Mesothelial cell of epicardium (in vitro differentiated cells): Measurements from ENCODE around the gene DPP6. TPM values are rescaled to one million over a fixed set of nuclear protein-coding genes. Genes with fewer than 3 reads are reported as not detected.

Source experiments
- DNase-seq, 2 experiments: peaks; one replicate each; pipeline ENCODE4 v3.0.0; 2021; ENCODE audit warnings: low spot score in 2 of 2; ENCODE audit not compliant: unreplicated experiment in 2 of 2
- H3K27ac Mint-ChIP-seq: 2 replicates; pipeline ENCODE4 v1.8.0; 2021; ENCODE audit warnings: mixed read lengths
- H3K27me3 Mint-ChIP-seq: 2 replicates; pipeline ENCODE4 v1.8.0; 2021; ENCODE audit warnings: low read depth, mixed read lengths
- H3K36me3 Mint-ChIP-seq: 2 replicates; pipeline ENCODE4 v1.8.0; 2021; ENCODE audit warnings: mixed read lengths
- H3K4me1 Mint-ChIP-seq: 2 replicates; pipeline ENCODE4 v1.8.0; 2021; ENCODE audit warnings: mixed read lengths
- H3K4me3 Mint-ChIP-seq: 2 replicates; pipeline ENCODE4 v1.8.0; 2021; ENCODE audit warnings: mild to moderate bottlenecking, moderate library complexity, mixed read lengths
- H3K9me3 Mint-ChIP-seq: 2 replicates; pipeline ENCODE4 v1.8.0; 2021; ENCODE audit warnings: mixed read lengths
- total RNA-seq: library from RNA; stranded (reverse); gene quantifications from 3 replicates; pipeline ENCODE4 v1.2.1, GENCODE V29; 2021
- TF ChIP-seq, protein P1 (sequence below): fragments of 200-600 bp; sonication (generic); IDR thresholded peaks from one replicate; pipeline ENCODE4 v1.5.0; 2021; ENCODE audit warnings: antibody characterized with exemption; ENCODE audit not compliant: unreplicated experiment

The DPP6 gene
- total RNA-seq, 1 donor from 2014 or later: 0.09 TPM

DNA sequence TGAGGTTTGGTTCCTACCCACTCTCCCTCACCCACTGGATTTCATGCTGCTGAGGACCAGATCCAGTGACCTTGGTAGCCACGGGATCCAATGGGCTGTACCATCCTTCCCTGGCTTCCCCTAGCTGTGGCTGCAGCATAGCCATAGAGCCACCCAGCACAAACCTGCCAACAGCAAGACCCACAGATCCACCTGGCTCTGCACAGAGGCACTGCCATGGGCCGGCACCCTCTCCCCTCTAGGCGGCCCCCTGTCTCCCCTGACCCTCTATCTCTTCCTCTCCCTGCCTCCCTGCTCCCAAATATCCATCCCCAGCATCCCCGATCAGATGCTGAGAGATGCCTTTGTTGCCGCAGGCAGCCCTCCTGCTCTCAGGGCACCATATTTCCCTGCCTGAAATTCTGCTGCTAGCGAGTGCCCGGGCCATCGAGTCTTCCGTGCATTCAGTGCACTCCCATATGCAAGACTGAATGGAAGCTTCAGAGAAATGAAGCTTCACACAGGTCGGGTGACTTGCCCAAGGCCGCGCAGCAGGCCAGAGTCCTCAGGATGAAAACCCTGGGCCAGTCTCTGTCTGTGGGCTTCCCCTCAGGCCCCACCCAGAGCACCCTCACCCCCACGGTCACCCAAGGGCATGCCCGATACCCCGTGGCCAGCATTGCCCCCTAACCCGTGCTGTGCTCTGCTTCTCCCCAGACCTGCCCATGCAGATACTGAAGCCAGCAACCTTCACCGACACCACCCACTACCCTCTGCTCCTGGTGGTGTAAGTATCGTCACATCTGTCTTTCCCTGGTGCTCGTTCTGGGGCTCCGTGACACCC is 819.9 kb downstream of the DPP6 start:
- H3K36me3 Mint-ChIP-seq: no peaks in the 10 kb centered on the region

DNA sequence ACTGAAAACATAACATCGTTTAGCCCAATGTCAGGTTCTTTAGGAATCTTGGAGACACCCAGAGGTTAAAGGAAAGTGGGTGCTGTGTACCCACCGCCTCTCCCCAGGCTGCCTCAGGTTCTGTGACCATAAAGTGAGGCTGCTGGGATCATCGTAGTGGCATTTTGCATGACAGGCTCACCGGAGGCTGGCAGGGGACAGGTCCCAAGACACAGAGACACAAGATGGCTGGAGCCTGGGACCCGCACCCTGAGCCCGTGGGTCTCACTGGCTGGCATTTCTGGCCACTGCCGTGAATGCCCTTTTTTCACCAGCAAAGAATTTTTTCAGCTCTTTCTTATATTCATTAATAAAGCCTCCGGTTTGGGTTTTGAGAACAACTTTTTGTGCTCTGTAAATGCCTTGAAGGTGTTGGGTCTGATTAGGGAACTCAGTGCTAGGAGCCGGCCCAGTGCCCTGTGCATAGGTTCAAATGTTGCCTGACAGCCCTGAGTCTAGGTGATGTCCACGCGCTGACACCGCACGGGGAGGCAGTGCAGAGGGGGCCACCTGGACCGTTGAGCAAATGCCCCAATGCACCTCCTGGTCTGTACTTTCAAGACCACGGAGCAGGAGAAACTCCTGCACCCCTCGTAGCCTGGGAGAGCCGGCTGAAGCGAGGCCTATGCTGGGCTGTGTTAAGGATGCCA is 820.8 kb downstream of the DPP6 start:
- H3K36me3 Mint-ChIP-seq: no peaks in the 10 kb centered on the region
- H3K9me3 Mint-ChIP-seq: no peaks in the 10 kb centered on the region
- H3K27ac Mint-ChIP-seq: no peak overlapping the region
- no peak for DNase-seq
- peaks cover 65% of the 10 kb centered on the region for H3K27me3 Mint-ChIP-seq
- H3K4me1 Mint-ChIP-seq: no peaks in the 10 kb centered on the region
- TF ChIP-seq, protein P1, sequence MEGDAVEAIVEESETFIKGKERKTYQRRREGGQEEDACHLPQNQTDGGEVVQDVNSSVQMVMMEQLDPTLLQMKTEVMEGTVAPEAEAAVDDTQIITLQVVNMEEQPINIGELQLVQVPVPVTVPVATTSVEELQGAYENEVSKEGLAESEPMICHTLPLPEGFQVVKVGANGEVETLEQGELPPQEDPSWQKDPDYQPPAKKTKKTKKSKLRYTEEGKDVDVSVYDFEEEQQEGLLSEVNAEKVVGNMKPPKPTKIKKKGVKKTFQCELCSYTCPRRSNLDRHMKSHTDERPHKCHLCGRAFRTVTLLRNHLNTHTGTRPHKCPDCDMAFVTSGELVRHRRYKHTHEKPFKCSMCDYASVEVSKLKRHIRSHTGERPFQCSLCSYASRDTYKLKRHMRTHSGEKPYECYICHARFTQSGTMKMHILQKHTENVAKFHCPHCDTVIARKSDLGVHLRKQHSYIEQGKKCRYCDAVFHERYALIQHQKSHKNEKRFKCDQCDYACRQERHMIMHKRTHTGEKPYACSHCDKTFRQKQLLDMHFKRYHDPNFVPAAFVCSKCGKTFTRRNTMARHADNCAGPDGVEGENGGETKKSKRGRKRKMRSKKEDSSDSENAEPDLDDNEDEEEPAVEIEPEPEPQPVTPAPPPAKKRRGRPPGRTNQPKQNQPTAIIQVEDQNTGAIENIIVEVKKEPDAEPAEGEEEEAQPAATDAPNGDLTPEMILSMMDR: no peak
- H3K4me3 Mint-ChIP-seq: no peak overlapping the region

More for the DNA sequence above, 819.9 kb downstream of the DPP6 start:
- TF ChIP-seq, protein P1: no peak
- Mint-ChIP-seq H3K9me3 (no peaks in the 10 kb centered on the region), H3K27ac (no peak overlapping the region), H3K27me3 (peaks cover 69% of the 10 kb centered on the region), H3K4me3 (no peak overlapping the region), H3K4me1 (no peaks in the 10 kb centered on the region)
- DNase-seq: no peak

DNA sequence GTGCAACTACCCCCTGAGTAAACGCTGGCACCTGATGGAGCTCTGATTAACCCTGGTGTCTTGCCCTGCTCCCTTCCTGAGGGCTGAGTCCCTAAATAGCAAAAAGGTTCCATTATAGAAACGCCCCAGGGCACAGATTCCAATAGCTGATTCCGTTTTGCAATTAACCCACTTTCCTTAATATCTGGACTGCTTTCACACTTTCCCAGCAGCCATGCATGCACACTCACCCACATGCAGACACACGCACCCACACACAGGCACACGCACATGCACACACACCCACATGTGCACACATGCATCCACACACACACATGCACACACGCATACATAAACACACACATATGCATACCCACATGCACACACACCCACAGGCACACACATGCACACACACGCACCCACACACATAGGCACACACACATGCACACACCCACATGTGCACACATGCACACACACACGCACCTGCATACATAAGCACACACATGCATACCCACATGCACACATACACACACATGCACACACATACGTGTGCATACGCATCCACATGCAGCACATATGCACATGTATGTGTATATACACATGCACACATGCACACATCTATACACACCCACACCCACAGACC is 821.4 kb downstream of the DPP6 start:
- TF ChIP-seq, protein P1: no peak
- H3K27me3 Mint-ChIP-seq: peaks cover 63% of the 10 kb centered on the region
- no peaks in the 10 kb centered on the region for H3K36me3 Mint-ChIP-seq
- no peak for DNase-seq
- H3K9me3 Mint-ChIP-seq: no peaks in the 10 kb centered on the region
- H3K4me1 Mint-ChIP-seq: no peaks in the 10 kb centered on the region
- H3K4me3 Mint-ChIP-seq: no peak overlapping the region
- H3K27ac Mint-ChIP-seq: no peak overlapping the region

DNA sequence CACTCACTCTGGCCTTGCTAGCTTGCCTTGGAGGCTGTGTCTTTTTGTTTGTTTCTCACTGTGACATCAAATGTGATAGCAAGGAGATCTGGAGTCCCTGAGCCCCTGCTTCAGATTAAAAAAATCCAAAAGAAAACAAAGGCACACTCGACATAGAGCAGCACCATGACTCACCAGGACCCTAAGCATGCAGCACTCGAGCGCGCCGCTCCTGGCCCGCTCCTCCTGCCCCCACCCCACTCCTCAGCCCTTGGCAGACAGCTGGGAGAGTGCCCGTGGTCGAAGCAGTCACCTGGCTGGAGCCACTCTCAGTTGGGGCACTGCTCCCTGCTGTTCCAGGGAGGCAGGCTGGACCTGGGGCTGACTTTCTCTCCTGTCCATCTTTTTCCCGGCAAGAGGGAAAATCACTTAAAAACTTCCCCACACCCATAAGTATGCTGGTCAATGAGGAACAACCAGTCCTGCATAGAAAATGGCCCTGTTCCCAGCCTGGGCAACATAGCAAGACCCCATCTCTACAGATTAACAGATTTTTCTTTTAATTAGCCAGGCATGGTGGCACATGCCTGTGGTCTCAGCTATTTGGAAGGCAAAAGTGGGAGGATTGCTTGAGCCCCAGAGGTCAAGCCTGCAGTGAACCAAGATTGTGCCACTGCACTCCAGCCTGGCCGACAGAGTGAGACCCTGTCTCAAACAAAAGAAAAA is 822.4 kb downstream of the DPP6 start:
- no peak overlapping the region for H3K27ac Mint-ChIP-seq
- peaks cover 55% of the 10 kb centered on the region for H3K27me3 Mint-ChIP-seq
- TF ChIP-seq, protein P1: no peak
- H3K4me1 Mint-ChIP-seq: no peaks in the 10 kb centered on the region
- H3K4me3 Mint-ChIP-seq: no peak overlapping the region
- no peaks in the 10 kb centered on the region for H3K9me3 Mint-ChIP-seq
- H3K36me3 Mint-ChIP-seq: no peaks in the 10 kb centered on the region
- no peak for DNase-seq

DNA sequence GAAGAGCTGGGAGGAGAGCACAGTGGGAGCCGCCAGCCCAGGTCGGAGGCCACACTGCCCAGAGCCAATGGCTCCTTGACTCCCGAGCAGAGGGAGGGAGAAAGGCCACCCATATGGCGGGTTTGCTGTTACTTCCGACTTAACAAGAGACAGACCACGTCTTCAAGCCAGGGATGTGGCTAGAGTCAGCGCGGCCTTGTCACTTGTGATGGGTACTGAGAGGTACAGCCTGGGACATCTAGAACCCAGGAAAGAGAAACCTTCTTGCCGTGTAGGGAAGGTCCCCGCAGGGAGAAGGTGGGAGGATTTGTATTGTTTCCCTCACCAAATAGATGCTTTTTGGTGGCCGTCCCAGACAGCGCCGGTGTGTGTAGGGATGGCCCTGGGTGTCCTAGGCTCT is 823.1 kb downstream of the DPP6 start:
- Mint-ChIP-seq H3K4me1 (no peaks in the 10 kb centered on the region), H3K36me3 (no peaks in the 10 kb centered on the region), H3K4me3 (no peak overlapping the region), H3K27ac (no peak overlapping the region), H3K27me3 (peaks cover 51% of the 10 kb centered on the region), H3K9me3 (no peaks in the 10 kb centered on the region)
- TF ChIP-seq, protein P1: no peak
- DNase-seq: no peak
